Fibroblast of upper back skin (primary cell): ENCODE measurements around the gene MAPK12.
"Not testable (repeated sequence)": the region's sequence is repeated elsewhere in the genome, so short reads cannot be mapped to it uniquely, and the experiment has no call there.

Source experiments
- DNase-seq: peaks from one replicate; pipeline ENCODE4 v3.0.0-alpha.2; 2013

MAPK12 gene

DNA sequence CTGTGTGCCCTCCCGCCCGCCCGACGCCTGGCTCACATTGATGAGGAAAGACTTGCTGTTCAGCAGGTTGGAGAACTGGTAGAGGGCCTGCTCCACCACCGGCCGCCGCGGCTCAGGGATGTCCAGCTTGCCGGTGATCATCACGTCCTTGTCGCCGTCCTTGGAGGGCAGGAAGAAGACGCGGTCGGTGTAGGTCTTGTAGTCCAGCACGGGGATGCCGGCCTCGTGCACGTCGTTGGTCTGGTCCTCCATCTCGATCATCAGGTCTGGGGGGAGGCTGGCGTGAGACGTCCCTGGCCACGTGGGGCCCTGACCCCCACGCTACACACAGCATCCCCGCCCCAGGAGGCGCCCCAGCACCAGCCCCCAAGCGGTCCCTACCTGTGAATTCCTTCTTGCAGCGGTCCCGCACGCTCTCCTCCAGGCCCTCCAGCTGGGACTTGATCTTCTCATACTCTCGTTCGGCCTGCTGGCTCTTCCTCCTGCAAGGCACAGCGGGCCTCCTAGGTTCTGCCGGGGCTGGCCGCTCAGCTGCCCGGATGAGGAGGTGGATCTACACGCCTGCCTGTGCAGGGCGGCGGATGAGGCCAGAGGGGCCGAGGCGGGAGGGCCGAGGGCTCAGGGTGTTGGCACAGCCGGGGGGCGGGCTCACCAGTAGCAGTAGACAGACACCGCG, 19.4 kb upstream of the MAPK12 start:
- no peak for DNase-seq

GRCh38 chr22:50280022-50280707, 18.7 kb upstream of the MAPK12 start:
- no peak for DNase-seq

DNA sequence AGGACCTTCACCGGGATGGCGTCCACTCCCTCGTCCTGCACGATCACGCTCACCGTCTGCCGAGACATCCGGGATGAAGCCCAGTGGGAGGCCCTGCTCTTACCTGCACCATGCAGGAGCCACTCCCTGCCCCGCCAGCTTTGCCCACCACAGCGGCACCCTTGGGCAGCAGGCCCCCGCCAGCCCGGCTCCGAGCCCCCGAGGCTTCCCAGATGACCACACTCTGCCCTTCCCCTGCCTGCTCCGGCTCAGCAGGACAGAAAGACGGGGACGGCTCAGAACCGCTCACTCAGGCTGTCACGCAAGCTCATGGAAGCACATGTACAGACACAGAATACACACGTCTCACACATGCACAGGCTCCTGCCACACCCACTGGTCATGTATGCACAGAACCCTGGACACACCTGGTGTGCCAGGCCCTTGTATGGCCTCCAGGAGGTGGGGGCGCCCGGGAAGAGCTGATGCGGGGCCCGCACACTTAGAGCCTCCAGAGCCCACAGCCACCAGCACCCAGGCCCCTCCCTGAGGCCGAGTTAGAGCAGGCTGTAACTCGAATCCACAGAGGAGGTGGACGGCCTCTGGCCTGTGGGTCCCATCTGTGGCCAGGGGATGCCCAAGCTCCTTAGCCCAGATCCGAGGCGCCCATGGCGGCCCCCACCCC, 17.6 kb upstream of the MAPK12 start:
- no peak for DNase-seq

- no peak for DNase-seq
Measured at GRCh38 chr22:50278461-50278860, 17.0 kb upstream of the MAPK12 start.

GRCh38 chr22:50277761-50278160, 16.3 kb upstream of the MAPK12 start:
- DNase-seq, result no peak

GRCh38 chr22:50276143-50276542, 14.7 kb upstream of the MAPK12 start:
- no peak for DNase-seq

DNA sequence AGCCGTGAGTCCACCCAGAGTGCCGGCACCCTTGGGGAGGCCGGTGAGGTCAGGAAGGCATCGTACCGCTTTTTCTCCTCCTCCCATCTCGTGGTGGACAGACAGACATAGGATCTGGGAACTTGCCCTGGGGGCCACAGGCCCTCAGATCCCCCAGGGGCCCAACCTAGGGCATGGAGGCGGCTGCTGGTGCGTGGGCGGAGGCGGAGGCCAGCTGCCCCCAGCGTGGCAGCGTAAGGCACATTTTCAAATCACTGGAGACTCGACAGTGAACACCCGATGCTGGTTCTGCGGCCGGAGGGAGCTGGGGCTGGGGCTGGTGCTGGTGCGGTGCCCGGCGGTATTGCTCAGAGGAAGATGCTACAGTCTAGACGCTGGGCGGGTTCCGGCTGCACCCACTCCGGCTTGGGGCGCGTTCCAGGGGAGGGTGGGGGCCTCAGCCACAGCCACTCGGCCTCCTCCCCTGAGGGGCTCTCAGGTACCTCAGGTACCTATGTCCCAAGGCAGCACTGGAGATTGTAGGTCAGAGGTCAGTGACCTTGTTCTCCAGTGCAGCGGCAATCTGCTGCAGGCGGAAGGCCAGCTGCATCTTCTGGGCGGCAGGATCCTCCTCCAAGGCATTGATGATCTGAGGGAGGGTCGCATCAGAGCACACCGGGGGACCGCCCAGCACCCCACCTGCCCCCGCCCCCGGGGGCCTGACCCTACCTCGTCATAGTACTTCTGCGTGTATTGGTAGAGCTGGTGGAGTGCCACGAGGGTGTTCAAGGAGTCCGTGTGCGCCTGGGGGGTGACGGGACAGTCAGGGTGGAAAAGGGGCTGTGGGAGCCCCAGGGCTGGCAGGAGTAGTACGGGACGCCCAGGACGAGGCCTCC, 13.9 kb upstream of the MAPK12 start:
- no peak for DNase-seq

DNA sequence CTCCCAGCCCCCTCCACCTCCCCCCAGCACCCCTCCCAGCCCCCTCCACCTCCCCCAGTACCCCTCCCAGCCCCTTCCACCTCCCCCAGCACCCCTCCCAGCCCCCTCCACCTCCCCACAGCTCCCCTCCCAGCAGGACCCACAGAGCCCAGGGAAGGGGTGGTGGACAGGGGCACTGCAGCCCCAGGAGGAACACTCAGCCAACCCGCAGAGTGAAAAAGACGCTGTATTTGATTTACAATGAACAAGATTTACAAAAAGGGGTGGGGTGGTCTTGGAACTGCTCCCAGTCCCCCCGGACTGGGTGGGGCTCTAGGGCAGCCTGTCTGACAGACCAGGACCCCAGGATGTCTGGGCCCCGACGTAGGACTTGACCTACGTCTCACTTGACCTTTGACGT, 13.3 kb upstream of the MAPK12 start:
- no peak for DNase-seq

GRCh38 chr22:50274311-50274710, 12.8 kb upstream of the MAPK12 start:
- peak; percentile 56 for DNase-seq

- not testable (repeated sequence) for DNase-seq
Measured at GRCh38 chr22:50273781-50274180, 12.3 kb upstream of the MAPK12 start.

- DNase-seq, result not testable (repeated sequence)
Measured at GRCh38 chr22:50273352-50273751, 11.9 kb upstream of the MAPK12 start.

DNA sequence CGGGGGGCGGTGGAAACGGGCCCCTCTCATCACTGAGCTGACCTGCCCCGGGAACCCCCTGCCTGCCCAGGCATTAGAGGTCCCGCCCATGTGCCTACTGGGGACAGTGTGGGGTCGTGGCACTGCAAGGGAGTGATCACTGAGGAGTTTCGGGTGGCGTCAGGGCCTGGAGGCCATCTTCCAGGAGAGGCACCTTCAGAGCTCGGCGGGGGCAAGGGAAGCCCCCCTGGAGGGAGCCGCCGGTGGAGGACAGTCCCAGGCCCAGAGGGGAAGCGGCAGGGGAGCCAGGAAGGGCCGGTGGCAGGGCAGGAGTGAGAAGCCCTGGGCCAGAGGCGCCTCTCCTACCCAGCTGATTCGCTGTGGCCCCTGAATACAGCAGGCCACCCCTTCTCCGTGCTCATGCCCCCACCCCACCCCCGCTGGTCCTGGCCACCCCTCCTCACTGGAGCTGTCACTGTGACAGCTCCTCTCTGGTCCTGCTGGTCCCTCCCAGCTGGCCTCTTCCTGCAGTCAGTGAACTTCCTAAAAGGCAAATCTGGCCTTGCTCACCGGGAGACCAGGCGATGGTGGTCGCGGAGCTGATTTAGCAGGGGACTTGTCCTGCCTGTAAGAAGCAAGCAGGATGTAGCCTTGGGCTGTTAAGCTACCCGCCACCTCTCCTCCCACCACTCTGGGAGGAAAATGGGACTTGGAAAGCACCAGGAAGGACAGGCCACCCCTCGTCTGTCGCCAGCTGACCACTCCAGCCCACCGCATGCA, 10.7 kb upstream of the MAPK12 start:
- no peak for DNase-seq

DNA sequence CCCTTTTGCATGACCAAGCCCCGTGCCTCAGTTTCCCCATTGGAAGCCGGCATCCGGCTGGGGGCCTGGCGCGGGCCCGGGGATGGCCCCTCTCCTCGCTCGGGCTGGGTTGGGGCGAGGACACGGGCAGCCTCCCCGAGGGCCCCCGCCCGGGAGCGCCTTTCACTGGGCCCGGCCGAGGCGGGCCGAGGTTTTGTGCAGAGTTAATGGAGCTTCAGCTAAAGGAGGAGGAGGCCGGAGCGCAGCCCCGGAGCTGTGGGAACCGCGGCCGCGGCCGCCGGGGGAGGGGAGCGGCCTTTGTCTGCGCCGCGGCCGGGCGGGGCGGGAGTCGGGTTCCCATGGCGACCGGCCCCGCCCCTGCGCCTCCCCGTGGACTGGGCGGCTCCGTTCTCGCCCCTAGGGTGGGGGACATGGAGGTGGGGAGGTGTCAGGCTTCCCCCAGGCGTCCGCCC, 10.1 kb upstream of the MAPK12 start:
- peak; percentile 51 for DNase-seq

- DNase-seq, result peak; percentile 47
Measured at GRCh38 chr22:50270666-50271394, 9.3 kb upstream of the MAPK12 start.

GRCh38 chr22:50269970-50270665, 8.6 kb upstream of the MAPK12 start, which contains the start of gene MAPK11:
Gene MAPK11 (minus strand): TSS chr22:50270380. CDS start chr22:50270292, 88 bp downstream.
- peak; percentile 36 for DNase-seq

- no peak for DNase-seq
Measured at GRCh38 chr22:50269573-50269969, 8.1 kb upstream of the MAPK12 start.

- DNase-seq, result no peak
Measured at GRCh38 chr22:50268655-50269113, 7.2 kb upstream of the MAPK12 start.

- peak; percentile 57 for DNase-seq
Measured at GRCh38 chr22:50267591-50268390, 6.3 kb upstream of the MAPK12 start.

DNA sequence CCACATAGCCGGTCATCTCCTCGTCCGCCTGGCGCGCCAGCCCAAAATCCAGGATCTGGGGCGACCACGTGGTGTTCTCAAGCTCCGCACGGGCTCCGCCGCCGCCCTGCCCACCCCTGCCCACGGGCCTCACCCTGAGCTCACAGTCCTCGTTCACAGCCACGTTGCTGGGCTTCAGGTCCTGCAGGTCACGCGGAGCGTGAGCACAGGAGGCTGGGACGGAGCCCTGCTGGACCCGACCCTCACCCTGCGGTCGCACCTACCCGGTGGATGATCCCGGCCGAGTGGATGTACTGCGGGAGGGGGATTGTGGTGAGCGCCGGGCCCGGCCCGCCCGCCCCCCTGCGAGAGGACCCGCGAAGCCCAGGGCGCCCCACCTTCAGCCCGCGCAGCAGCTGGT, 5.5 kb upstream of the MAPK12 start:
- no peak for DNase-seq
